HCT116 (cell line): ENCODE data around the gene ASAP2. TPM values are rescaled to one million over a fixed set of nuclear protein-coding genes. Genes with fewer than 3 reads are reported as not detected.

Experiments used
- ATAC-seq: fragments of 200-7000 bp; cut with Tn5 transposase; 2 replicates; pipeline ENCODE4 v1.9.1; 2020; ENCODE audit warnings: mild to moderate bottlenecking, moderate library complexity
- BruUV-seq: library from RNA; stranded (reverse); fragments of 400-500 nt; replicated peaks from 2 replicates; lab custom pipeline; 2021; lab: Mats Ljungman, UMichigan
- CTCF ChIA-PET: fragments of 300-600 bp; sonication (Branson Sonifier 250); formaldehyde crosslinking; loops from one replicate; lab custom pipeline; 2021; ENCODE audit warnings: antibody characterized with exemption; lab: Charles Lee
- POLR2A ChIA-PET: fragments of 300-600, 350-600 bp; sonication (Branson Sonifier 250); formaldehyde crosslinking; loops from one replicate; lab custom pipeline; 2021; ENCODE audit warnings: antibody characterized with exemption; lab: Charles Lee
- RAD21 ChIA-PET, 2 experiments: fragments of 300-600 bp; sonication (Branson Sonifier 250); formaldehyde crosslinking; loops; one replicate each; lab custom pipeline; 2023; ENCODE audit warnings: low total read pairs in 2 of 2; ENCODE audit not compliant: uncharacterized antibody in 2 of 2, unreplicated experiment in 2 of 2, low non-redundant PET in 1 of 2; lab: Charles Lee
- DNase-seq: peaks from one replicate; pipeline ENCODE4 v3.0.0-alpha.2; 2010; ENCODE audit warnings: low read depth, low spot score
- H2AFZ ChIP-seq: fragments of 200-600 bp; shearing (Covaris generic), sonication (generic); 2 replicates; pipeline ENCODE4 v1.6.1; 2017; ENCODE audit warnings: low read depth, mixed run types, mixed read lengths, antibody characterized with exemption, low read length; ENCODE audit not compliant: poor library complexity, severe bottlenecking
- H3K27ac ChIP-seq: 2 replicates; pipeline ENCODE4 v1.5.1; 2012; ENCODE audit warnings: low read depth, low read length
- H3K27me3 ChIP-seq: fragments of 200-600 bp; sonication (generic); 2 replicates; pipeline ENCODE4 v1.6.1; 2016; ENCODE audit warnings: mixed run types, low read length, mixed read lengths; ENCODE audit not compliant: insufficient read depth
- H3K36me3 ChIP-seq, 2 experiments: fragments of 200-500 bp in 1 of 2; fragments of 200-600 bp in 1 of 2; sonication (Bioruptor generic) in 1 of 2; sonication (generic) in 1 of 2; 2 replicates each; pipeline versions ENCODE4 v1.5.1 to v1.6.1; 2014 to 2016; ENCODE audit warnings: low read length in 2 of 2, inconsistent platforms in 1 of 2, mixed read lengths in 1 of 2, mixed run types in 1 of 2; ENCODE audit not compliant: insufficient read depth in 2 of 2, control insufficient read depth in 1 of 2
- H3K4me1 ChIP-seq, 2 experiments: fragments of 200-600 bp in 1 of 2; sonication (generic) in 1 of 2; 2 replicates each; pipeline versions ENCODE4 v1.5.1 to v1.6.1; 2012 to 2017; ENCODE audit warnings: low read length in 2 of 2, inconsistent platforms in 1 of 2, mild to moderate bottlenecking in 1 of 2, mixed read lengths in 1 of 2, mixed run types in 1 of 2, moderate library complexity in 1 of 2; ENCODE audit not compliant: insufficient read depth in 2 of 2, control insufficient read depth in 1 of 2
- H3K4me2 ChIP-seq: fragments of 200-600 bp; sonication (generic); 2 replicates; pipeline ENCODE4 v1.6.1; 2017; ENCODE audit warnings: mixed run types, low read length, mixed read lengths
- H3K4me3 ChIP-seq, 2 experiments: fragments of 200-600 bp in 1 of 2; sonication (generic) in 1 of 2; replicated peaks in 1 of 2; 2 replicates each; pipeline ENCODE4 v1.5.1; 2011 to 2016; ENCODE audit warnings: low read length in 2 of 2, control low read depth in 1 of 2, low read depth in 1 of 2, mild to moderate bottlenecking in 1 of 2, mixed read lengths in 1 of 2, mixed run types in 1 of 2
- H3K79me2 ChIP-seq: fragments of 200-600 bp; sonication (generic); 2 replicates; pipeline ENCODE4 v1.6.1; 2017; ENCODE audit warnings: mild to moderate bottlenecking, mixed run types, low read length, moderate library complexity, mixed read lengths; ENCODE audit not compliant: insufficient read depth
- H3K9ac ChIP-seq: fragments of 200-600 bp; sonication (generic); 2 replicates; pipeline ENCODE4 v1.6.1; 2016; ENCODE audit warnings: low read length, mixed read lengths
- H3K9me2 ChIP-seq: fragments of 200-600 bp; sonication (generic), shearing (Covaris generic); 2 replicates; pipeline ENCODE4 v1.6.1; 2017; ENCODE audit warnings: mixed run types, mild to moderate bottlenecking, moderate library complexity; ENCODE audit not compliant: insufficient read depth
- H3K9me3 ChIP-seq, 2 experiments: fragments of 200-500 bp in 1 of 2; fragments of 200-600 bp in 1 of 2; sonication (Bioruptor generic) in 1 of 2; sonication (generic) in 1 of 2; 2 replicates each; pipeline ENCODE4 v1.6.1; 2014 to 2017; ENCODE audit warnings: low read length in 2 of 2, mixed read lengths in 2 of 2, inconsistent platforms in 1 of 2, low read depth in 1 of 2, mild to moderate bottlenecking in 1 of 2, mixed run types in 1 of 2, moderate library complexity in 1 of 2; ENCODE audit not compliant: control insufficient read depth in 1 of 2, insufficient read depth in 1 of 2
- H4K20me1 ChIP-seq: fragments of 200-600 bp; sonication (generic), shearing (Covaris generic); 2 replicates; pipeline ENCODE4 v1.6.1; 2017; ENCODE audit warnings: mixed run types, mild to moderate bottlenecking, moderate library complexity; ENCODE audit not compliant: insufficient read depth
- CEBPB ChIP-seq: IDR thresholded peaks from 2 replicates; pipeline ENCODE4 v1.6.1; 2012; ENCODE audit warnings: low read depth
- ELF1 ChIP-seq: IDR thresholded peaks from 2 replicates; pipeline ENCODE4 v1.6.1; 2012; ENCODE audit warnings: low read depth, borderline replicate concordance
- EZH2phosphoT487 ChIP-seq: fragments of 200-600 bp; IDR thresholded peaks from 2 replicates; pipeline ENCODE4 v1.6.1; 2018; ENCODE audit warnings: antibody characterized with exemption, borderline replicate concordance
- RAD21 ChIP-seq: IDR thresholded peaks from 2 replicates; pipeline ENCODE4 v1.6.1; 2012; ENCODE audit warnings: low read depth, mild to moderate bottlenecking
- SIN3A ChIP-seq: IDR thresholded peaks from 2 replicates; pipeline ENCODE4 v1.6.1; 2012; ENCODE audit warnings: low read depth
- SP1 ChIP-seq: IDR thresholded peaks from 2 replicates; pipeline ENCODE4 v1.6.1; 2012; ENCODE audit warnings: low read depth
- TCF7L2 ChIP-seq: IDR thresholded peaks from 2 replicates; pipeline ENCODE4 v1.7.0; 2011; ENCODE audit warnings: borderline replicate concordance, inconsistent platforms; ENCODE audit not compliant: insufficient read depth, insufficient read length; ENCODE audit errors: extremely low read depth
- ZNF274 ChIP-seq: fragments of 200-500 bp; sonication (Bioruptor generic); IDR thresholded peaks from 2 replicates; pipeline ENCODE4 v1.6.1; 2014; ENCODE audit warnings: mild to moderate bottlenecking, low read depth, low read length, inconsistent platforms
- intact Hi-C: fragments of 100-400 bp; cut with micrococcal nuclease; formaldehyde crosslinking; loops from 2 replicates; pipeline ENCODE4 v1.10.0; 2022
- total RNA-seq: library from RNA; stranded (reverse); gene quantifications from one replicate; pipeline ENCODE4 v1.2.1, GENCODE V29; 2021; ENCODE audit not compliant: unreplicated experiment

The ASAP2 gene
- total RNA-seq, 1 experiment from 2014 or later: 16.5 TPM

DNA sequence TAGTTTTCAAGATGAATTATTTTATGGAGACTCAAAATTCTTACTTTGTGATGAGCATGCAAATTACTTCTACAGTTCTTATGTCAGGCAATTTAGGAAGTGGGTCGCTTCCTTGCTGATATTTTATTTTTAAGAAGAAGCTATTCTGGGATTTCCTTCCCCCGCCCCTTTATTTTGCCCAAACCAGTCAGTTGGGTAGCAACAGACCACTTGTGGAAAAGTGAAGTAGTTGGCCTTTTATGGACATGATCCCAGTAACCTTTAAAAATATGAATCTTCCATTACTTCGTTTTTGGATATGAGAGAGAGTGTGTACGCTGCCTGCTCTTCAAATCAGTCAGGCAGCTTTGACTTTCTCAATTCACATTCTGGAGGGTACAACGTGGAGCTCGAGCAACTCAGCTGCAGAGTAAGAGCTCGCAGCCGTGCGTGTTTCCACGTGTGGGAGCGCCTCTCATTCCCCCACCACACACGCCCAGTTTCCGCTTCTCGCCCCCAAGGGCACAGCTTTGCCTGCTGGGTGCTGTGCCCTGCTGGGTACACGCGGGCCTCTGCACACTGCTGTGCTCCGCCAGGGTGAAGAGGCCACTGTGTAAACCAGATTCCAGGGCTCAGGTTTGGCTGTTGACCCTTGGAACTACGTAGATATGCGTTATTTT, 124.1 kb downstream of the ASAP2 start:
- no peak overlapping the region for H3K9ac ChIP-seq
- H3K4me1 ChIP-seq: peaks cover 2 to 14% of the 10 kb centered on the region in 2 experiments; a peak in 3 of 4 replicates
- no peak for DNase-seq
- no peak overlapping the region for H3K27ac ChIP-seq
- no peaks in the 10 kb centered on the region for H4K20me1 ChIP-seq
- H3K9me2 ChIP-seq: no peaks in the 10 kb centered on the region
- H3K9me3 ChIP-seq: no peaks in the 10 kb centered on the region
- H2AFZ ChIP-seq: no peak overlapping the region
- H3K27me3 ChIP-seq: no peaks in the 10 kb centered on the region
- H3K4me3 ChIP-seq: no peak overlapping the region
- ChIA-PET RAD21 (no interaction called here), POLR2A (no interaction called here), CTCF (no interaction called here)
- ATAC-seq: no peak
- 0 out of 4 replicates have a peak, but pooled peaks cover 2 to 3% of the 10 kb centered on the region in 2 experiments for H3K36me3 ChIP-seq
- no peak overlapping the region for H3K4me2 ChIP-seq
- no peaks in the 10 kb centered on the region for H3K79me2 ChIP-seq
- intact Hi-C loops: loop anchor here (10.0 kb wide), 1 partner anchor 456 kb away; no protein-coding TSS in a partner anchor
- no TSS peak for BruUV-seq
- TF ChIP-seq EZH2phosphoT487 (no peak), RAD21 (no peak), TCF7L2 (no peak)

DNA sequence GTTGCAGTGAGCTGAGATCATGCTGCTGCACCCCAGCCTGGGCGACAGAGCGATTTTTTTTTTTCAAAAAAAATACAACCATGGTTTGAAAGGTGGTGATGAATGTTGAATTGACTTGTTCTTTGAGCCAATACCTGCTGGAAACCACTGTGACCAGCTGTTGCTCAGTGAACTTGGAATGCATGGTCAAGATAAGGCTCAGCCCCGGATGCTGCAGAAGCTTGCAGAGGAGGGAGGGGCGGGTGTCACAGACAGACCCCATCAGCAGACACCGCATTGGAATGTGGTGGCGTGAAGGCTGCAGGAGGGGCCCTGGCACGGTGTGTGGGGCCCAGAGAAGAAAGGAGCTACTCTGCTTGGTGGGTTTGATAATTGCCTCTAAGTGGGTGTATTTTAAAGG, 125.1 kb downstream of the ASAP2 start:
- ChIA-PET CTCF (interaction anchor here (4.4 kb wide), 1 partner anchor 189 kb away, joined by 39 read pairs; no protein-coding TSS in a partner anchor), RAD21 (no interaction called here), POLR2A (no interaction called here)
- Histone ChIP-seq H3K4me2 (no peak overlapping the region), H3K9ac (no peak overlapping the region), H3K79me2 (no peaks in the 10 kb centered on the region), H3K4me3 (no peak overlapping the region), H2AFZ (no peak overlapping the region), H3K9me2 (no peaks in the 10 kb centered on the region), H3K9me3 (no peaks in the 10 kb centered on the region), H3K36me3 (0 out of 4 replicates have a peak, but pooled peaks cover 2 to 3% of the 10 kb centered on the region in 2 experiments), H3K27ac (no peak overlapping the region), H4K20me1 (no peaks in the 10 kb centered on the region), H3K27me3 (no peaks in the 10 kb centered on the region), H3K4me1 (peaks cover 8 to 19% of the 10 kb centered on the region in 2 experiments; a peak in 3 of 4 replicates)
- intact Hi-C loops: loop anchor here (2.0 to 10.0 kb wide), 2 partner anchors 123 to 457 kb away; no protein-coding TSS in a partner anchor
- ATAC-seq (no peak), DNase-seq (no peak)
- no peak for TF ChIP-seq CEBPB
- TF ChIP-seq SIN3A: no peak
- no peak for TF ChIP-seq SP1
- no peak for TF ChIP-seq ZNF274
- no peak for TF ChIP-seq RAD21
- TF ChIP-seq ELF1: no peak
- BruUV-seq: no TSS peak
